ENCODE data around the gene PTPRD. TPM values are rescaled to one million over a fixed set of nuclear protein-coding genes. Genes with fewer than 3 reads are reported as not detected.

The PTPRD gene
- polyA plus RNA-seq, 3 donors = 114 to 130 (median 117) TPM

- no peak for DNase-seq (ENCODE audit: extremely low read depth in 1 of 11, low read depth in 9 of 11, low spot score in 4 of 11)
Measured at GRCh38 chr9:8388132-8388531, 2224.7 kb downstream of the PTPRD start.

GRCh38 chr9:8384091-8384490 lies 2228.7 kb downstream of the PTPRD start:
- DNase-seq (ENCODE audit: extremely low read depth in 1 of 11, low read depth in 9 of 11, low spot score in 4 of 11) = no peak

GRCh38 chr9:8382777-8383527 lies 2229.8 kb downstream of the PTPRD start:
- DNase-seq (ENCODE audit: extremely low read depth in 1 of 11, low read depth in 9 of 11, low spot score in 4 of 11) = no peak

GRCh38 chr9:8382266-8382665 lies 2230.5 kb downstream of the PTPRD start:
- DNase-seq (ENCODE audit: extremely low read depth in 1 of 11, low read depth in 9 of 11, low spot score in 4 of 11) = no peak

GRCh38 chr9:8381601-8382000 lies 2231.2 kb downstream of the PTPRD start:
- DNase-seq (ENCODE audit: extremely low read depth in 1 of 11, low read depth in 9 of 11, low spot score in 4 of 11) = no peak

- DNase-seq (ENCODE audit: extremely low read depth in 1 of 11, low read depth in 9 of 11, low spot score in 4 of 11) = no peak
Measured at GRCh38 chr9:8374471-8374870, 2238.3 kb downstream of the PTPRD start.

GRCh38 chr9:8371686-8372085 lies 2241.1 kb downstream of the PTPRD start:
- no peak for DNase-seq (ENCODE audit: extremely low read depth in 1 of 11, low read depth in 9 of 11, low spot score in 4 of 11)

GRCh38 chr9:8366161-8366926 lies 2246.5 kb downstream of the PTPRD start:
- DNase-seq (ENCODE audit: extremely low read depth in 1 of 11, low read depth in 9 of 11, low spot score in 4 of 11) = no peak

GRCh38 chr9:8365466-8366160 lies 2247.2 kb downstream of the PTPRD start:
- no peak for DNase-seq (ENCODE audit: extremely low read depth in 1 of 11, low read depth in 9 of 11, low spot score in 4 of 11)

GRCh38 chr9:8365029-8365428 lies 2247.8 kb downstream of the PTPRD start:
- DNase-seq (ENCODE audit: extremely low read depth in 1 of 11, low read depth in 9 of 11, low spot score in 4 of 11) = no peak

- no peak for DNase-seq (ENCODE audit: extremely low read depth in 1 of 11, low read depth in 9 of 11, low spot score in 4 of 11)
Measured at GRCh38 chr9:8364026-8364752, 2248.6 kb downstream of the PTPRD start.

GRCh38 chr9:8362250-8362649 lies 2250.6 kb downstream of the PTPRD start:
- no peak for DNase-seq (ENCODE audit: extremely low read depth in 1 of 11, low read depth in 9 of 11, low spot score in 4 of 11)

GRCh38 chr9:8361364-8361763 lies 2251.4 kb downstream of the PTPRD start:
- DNase-seq (ENCODE audit: extremely low read depth in 1 of 11, low read depth in 9 of 11, low spot score in 4 of 11) = no peak

- DNase-seq (ENCODE audit: extremely low read depth in 1 of 11, low read depth in 9 of 11, low spot score in 4 of 11) = no peak
Measured at GRCh38 chr9:8356406-8356805, 2256.4 kb downstream of the PTPRD start.

- no peak for DNase-seq (ENCODE audit: extremely low read depth in 1 of 11, low read depth in 9 of 11, low spot score in 4 of 11)
Measured at GRCh38 chr9:8351436-8351835, 2261.4 kb downstream of the PTPRD start.

GRCh38 chr9:8349901-8350300 lies 2262.9 kb downstream of the PTPRD start:
- DNase-seq (ENCODE audit: extremely low read depth in 1 of 11, low read depth in 9 of 11, low spot score in 4 of 11) = no peak

GRCh38 chr9:8349376-8349775 lies 2263.4 kb downstream of the PTPRD start:
- DNase-seq (ENCODE audit: extremely low read depth in 1 of 11, low read depth in 9 of 11, low spot score in 4 of 11) = no peak

GRCh38 chr9:8348756-8349155 lies 2264.0 kb downstream of the PTPRD start:
- no peak for DNase-seq (ENCODE audit: extremely low read depth in 1 of 11, low read depth in 9 of 11, low spot score in 4 of 11)

- DNase-seq (ENCODE audit: extremely low read depth in 1 of 11, low read depth in 9 of 11, low spot score in 4 of 11) = no peak
Measured at GRCh38 chr9:8346296-8346695, 2266.5 kb downstream of the PTPRD start.

All from renal cortex interstitium (tissue), 11 donors.